ENCODE results near the gene FLNC.

Gene FLNC

GRCh38 chr7:128800567-128800966 lies 29.6 kb upstream of the FLNC start:
- no peak for DNase-seq (ENCODE audit: low read depth in 4 of 4, low spot score in 1 of 4)

GRCh38 chr7:128801003-128801402 lies 29.2 kb upstream of the FLNC start:
- DNase-seq (ENCODE audit: low read depth in 4 of 4, low spot score in 1 of 4): no peak

GRCh38 chr7:128801667-128802418 lies 28.4 kb upstream of the FLNC start:
- DNase-seq (ENCODE audit: low read depth in 4 of 4, low spot score in 1 of 4): no peak

DNA sequence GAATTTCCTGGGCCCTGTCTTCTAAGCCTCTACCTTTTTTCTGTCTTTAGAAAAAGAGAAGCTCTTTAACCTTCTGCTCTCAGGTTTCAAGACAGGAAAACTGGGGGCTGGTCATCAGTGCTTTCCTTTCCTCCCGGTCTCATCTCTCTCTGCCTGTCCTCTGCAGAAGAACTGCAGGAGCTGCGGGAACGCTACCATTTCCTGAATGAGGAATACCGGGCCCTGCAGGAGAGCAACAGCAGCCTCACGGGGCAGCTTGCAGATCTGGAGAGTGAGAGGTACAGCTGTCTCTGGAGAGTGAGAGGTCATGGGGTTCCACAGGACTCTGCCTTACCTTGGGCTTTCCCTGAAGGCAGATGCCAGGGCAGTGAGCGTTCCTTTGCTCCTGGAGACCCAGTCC lies 25.7 kb upstream of the FLNC start:
- no peak for DNase-seq (ENCODE audit: low read depth in 4 of 4, low spot score in 1 of 4)

GRCh38 chr7:128805225-128805624 lies 25.0 kb upstream of the FLNC start:
- no peak for DNase-seq (ENCODE audit: low read depth in 4 of 4, low spot score in 1 of 4)

DNA sequence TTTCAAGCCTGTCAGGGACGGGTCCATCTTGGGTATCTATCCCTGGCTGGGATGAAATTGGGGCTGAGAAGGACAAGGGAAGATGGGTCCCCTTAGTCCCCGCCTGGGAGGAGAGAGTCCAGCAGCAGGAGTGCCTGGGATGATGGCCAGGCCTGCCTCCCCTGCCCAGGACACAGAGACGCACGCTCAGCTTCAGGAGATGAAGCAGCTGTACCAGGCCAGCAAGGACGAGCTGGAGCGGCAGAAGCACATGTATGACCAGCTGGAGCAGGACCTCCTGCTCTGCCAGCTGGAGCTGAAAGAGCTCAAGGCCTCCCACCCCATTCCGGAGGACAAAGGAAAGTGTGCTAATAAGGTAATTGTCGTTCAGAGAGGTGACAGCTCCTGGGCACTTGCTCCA lies 23.0 kb upstream of the FLNC start:
- no peak for DNase-seq (ENCODE audit: low read depth in 4 of 4, low spot score in 1 of 4)

GRCh38 chr7:128809363-128809762 lies 20.8 kb upstream of the FLNC start:
- DNase-seq (ENCODE audit: low read depth in 4 of 4, low spot score in 1 of 4): no peak

DNA sequence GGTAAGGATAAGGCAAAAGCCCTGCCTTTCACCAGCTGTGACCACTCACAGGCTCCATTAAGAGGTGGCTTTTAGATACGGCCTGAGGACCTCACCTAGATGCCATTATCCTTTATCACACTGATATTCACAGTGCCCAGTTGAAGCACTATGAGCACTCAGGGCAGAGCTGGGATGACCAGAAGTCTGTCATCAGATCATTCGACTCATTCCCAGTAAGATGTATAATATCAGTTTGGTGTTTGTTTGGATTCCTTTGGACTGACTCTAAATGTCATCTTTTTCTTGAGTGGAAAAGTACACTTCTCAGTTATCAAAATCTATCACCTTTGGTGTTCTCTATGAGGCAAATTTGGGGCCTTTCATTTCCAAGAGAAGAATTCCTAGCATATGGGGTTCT lies 19.7 kb upstream of the FLNC start:
- DNase-seq (ENCODE audit: low read depth in 4 of 4, low spot score in 1 of 4): no peak

- DNase-seq (ENCODE audit: low read depth in 4 of 4, low spot score in 1 of 4): no peak
These were observed 19.2 kb upstream of the FLNC start for GRCh38 chr7:128810997-128811396.

- no peak for DNase-seq (ENCODE audit: low read depth in 4 of 4, low spot score in 1 of 4)
These were observed 18.4 kb upstream of the FLNC start for GRCh38 chr7:128811631-128812430.

- DNase-seq (ENCODE audit: low read depth in 4 of 4, low spot score in 1 of 4): no peak
These were observed 17.6 kb upstream of the FLNC start for GRCh38 chr7:128812514-128813168.

- DNase-seq (ENCODE audit: low read depth in 4 of 4, low spot score in 1 of 4): no peak
These were observed 15.7 kb upstream of the FLNC start for GRCh38 chr7:128814499-128814898.

GRCh38 chr7:128815289-128815942 lies 14.8 kb upstream of the FLNC start:
- DNase-seq (ENCODE audit: low read depth in 4 of 4, low spot score in 1 of 4): no peak

DNA sequence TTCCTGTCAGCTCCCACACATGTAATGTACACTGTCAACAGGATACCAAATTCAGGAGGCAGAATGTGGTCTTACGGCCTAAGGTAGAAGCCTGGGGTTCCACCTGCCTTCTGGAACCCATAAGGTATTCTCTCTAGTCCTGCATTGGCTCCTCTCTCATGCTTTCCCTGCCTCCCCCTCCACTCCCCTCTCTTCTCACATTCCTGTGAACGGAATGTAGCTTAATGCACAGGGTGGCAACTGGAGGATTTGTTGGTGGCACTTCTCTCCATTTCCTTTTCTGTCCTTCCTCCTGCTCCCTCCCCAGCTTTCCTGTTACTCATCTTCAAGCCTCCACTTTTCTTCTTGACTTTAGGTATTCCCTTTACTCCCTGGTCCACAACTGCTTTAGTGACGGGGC lies 11.5 kb upstream of the FLNC start:
- DNase-seq (ENCODE audit: low read depth in 4 of 4, low spot score in 1 of 4): no peak

GRCh38 chr7:128821724-128822123 lies 8.5 kb upstream of the FLNC start:
- DNase-seq (ENCODE audit: low read depth in 4 of 4, low spot score in 1 of 4): no peak

DNA sequence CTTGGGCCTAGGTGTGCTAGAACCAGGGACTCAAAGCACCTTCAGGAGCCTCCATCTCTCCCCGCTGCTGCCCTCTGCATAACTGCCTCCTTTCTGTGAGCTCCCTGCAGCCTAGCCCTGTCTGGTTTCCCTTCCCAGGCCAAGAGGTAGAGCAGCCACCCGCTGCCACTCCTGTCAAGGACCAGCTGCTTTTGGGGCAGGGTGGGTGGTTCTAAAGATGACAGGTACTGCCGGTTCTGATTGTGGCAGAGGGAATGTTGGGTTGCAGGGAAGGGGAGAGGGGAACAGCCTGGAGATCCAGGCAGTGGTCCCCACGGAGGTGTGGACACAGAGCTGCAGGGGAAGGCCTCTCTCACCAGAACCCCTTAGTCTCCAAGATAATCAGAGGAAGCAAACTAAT lies 3.7 kb upstream of the FLNC start:
- no peak for DNase-seq (ENCODE audit: low read depth in 4 of 4, low spot score in 1 of 4)

- no peak for DNase-seq (ENCODE audit: low read depth in 4 of 4, low spot score in 1 of 4)
These were observed 3.3 kb upstream of the FLNC start for GRCh38 chr7:128826916-128827247.

- no peak for DNase-seq (ENCODE audit: low read depth in 4 of 4, low spot score in 1 of 4)
These were observed 2.8 kb upstream of the FLNC start for GRCh38 chr7:128827248-128827958.

DNA sequence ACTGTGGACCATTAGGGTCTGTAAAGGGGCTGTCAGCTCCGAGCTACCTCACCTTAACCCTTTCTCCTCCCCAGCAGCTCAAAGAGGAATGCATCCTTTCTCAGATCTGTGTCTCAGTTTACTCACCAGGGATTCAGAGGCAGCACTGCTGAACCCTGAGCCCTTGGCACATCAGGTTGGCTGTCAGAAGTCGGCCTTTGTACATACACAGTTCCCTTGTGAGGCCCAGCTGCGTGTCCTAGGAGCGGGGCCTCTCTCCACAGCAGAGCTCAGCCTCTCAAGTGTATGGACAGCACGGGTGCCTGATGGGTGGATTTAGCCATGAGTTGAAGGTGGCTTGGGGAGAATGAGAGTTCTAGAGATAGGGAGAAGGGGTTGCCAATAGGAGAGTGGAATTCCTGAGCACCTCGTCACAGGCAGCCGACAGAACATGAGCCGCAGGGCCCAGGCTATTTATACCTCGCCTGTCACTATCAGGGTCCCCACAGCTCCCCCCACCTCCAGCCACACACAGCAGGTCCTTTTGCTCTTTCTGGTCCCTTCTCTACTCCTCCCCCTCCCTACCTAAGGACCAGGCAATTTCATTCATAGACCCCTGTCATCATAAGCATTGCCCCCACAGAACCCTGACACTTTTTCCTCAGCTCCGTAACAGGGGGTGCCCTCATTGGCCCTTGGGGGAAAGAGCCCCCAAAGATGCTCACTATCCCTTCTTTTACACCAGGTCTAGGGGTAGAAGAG lies 2.1 kb upstream of the FLNC start:
- no peak for DNase-seq (ENCODE audit: low read depth in 4 of 4, low spot score in 1 of 4)

DNA sequence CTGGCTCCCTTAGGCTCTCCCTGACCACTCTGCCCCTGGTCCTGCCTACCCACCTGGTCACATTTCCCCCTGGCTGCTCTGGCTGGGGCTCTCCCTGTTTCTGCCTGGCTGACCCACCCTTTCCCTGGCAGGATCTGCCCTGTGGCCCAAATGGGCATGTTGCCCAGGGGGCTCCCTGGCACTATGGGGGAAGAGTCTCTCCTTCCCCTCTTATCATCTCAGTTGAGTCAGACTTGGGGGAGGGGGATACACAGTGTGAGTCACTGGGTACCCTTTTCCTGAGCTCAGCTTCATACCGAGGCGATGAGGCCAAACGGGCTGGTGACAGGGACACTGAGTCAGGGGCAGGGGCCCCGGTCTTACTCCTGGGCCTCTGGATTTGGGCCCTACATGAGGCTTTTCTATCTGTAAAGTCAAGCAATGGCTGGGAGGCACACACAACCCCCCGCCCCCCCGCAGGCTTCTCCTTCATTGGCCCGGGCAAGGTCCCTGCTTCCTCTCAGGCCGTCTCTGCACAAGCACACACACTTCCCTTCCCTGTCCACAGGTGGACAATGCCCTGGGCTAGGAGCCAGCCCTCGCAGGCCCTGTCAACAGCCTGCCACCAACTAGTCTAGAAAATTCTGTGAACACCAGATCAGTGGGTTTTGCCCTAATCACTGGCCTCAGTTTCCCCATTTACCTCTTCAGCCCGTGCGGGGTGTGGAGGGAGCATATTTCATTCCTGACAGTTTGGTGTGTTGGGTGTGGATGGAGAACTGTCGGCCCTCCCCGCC lies 627 bp upstream of the FLNC start:
- no peak for DNase-seq (ENCODE audit: low read depth in 4 of 4, low spot score in 1 of 4)
